K562 (cell line): ENCODE measurements around the gene FAM78A. TPM values are rescaled to one million over a fixed set of nuclear protein-coding genes. Genes with fewer than 3 reads are reported as not detected.

ENCODE experiments used
- ATAC-seq: fragments of 200-7000 bp; cut with Tn5 transposase; 3 replicates; pipeline ENCODE4 v1.9.1; 2020; ENCODE audit warnings: moderate library complexity
- BruUV-seq: library from RNA; stranded (reverse); fragments of 400-500 nt; replicated peaks from 2 replicates; lab custom pipeline; 2021; lab: Mats Ljungman, UMichigan
- CTCF ChIA-PET: fragments of 300-600 bp; formaldehyde crosslinking; extraction: SDS; loops from one replicate; lab custom pipeline; 2021; ENCODE audit warnings: low intra/inter-chr PET ratio; lab: Yijun Ruan, JAX
- POLR2A ChIA-PET: fragments of 300-600, 350-650 bp; sonication (Branson Sonifier 250); formaldehyde crosslinking; extraction: SDS; loops from one replicate; lab custom pipeline; 2021; ENCODE audit warnings: antibody characterized with exemption, inconsistent platforms; lab: Yijun Ruan, JAX
- DNase-seq, 4 experiments: peaks; one replicate each; pipeline versions ENCODE4 v3.0.0 to v3.0.0-alpha.2; 2011 to 2018; ENCODE audit warnings: low spot score in 3 of 4, mixed read lengths in 3 of 4; ENCODE audit errors: extremely low read depth in 1 of 4
- FAIRE-seq: peaks from 2 replicates; lab custom pipeline; 2011; peaks lifted over from hg19 to GRCh38; lab: Jason Lieb, UNC
- H2AFZ ChIP-seq: 2 replicates; pipeline ENCODE4 v1.6.0; 2011; ENCODE audit warnings: low read depth, low read length, control low read depth, inconsistent platforms
- H3K27ac ChIP-seq: fragments of 200-600 bp; 3 replicates; pipeline ENCODE4 v1.8.0; 2011; ENCODE audit warnings: low read depth, mild to moderate bottlenecking, control low read depth, inconsistent platforms, low read length, moderate library complexity, mixed read lengths; ENCODE audit errors: extremely low read depth
- H3K27me3 ChIP-seq, 2 experiments: fragments of 300-600 bp in 1 of 2; 2 replicates in 1 of 2; 3 replicates in 1 of 2; pipeline versions ENCODE4 v1.6.0 to v1.8.0; 2011; ENCODE audit warnings: inconsistent platforms in 2 of 2, low read length in 2 of 2, mild to moderate bottlenecking in 1 of 2, mixed read lengths in 1 of 2, moderate library complexity in 1 of 2; ENCODE audit not compliant: control insufficient read depth in 2 of 2, insufficient read depth in 2 of 2
- H3K36me3 ChIP-seq: fragments of 300-600 bp; 3 replicates; pipeline ENCODE4 v1.8.0; 2011; ENCODE audit warnings: mild to moderate bottlenecking, low read length, inconsistent platforms; ENCODE audit not compliant: control insufficient read depth, insufficient read depth
- H3K4me1 ChIP-seq, 2 experiments: fragments of 200-600 bp in 1 of 2; replicated peaks in 1 of 2; 2 replicates in 1 of 2; 3 replicates in 1 of 2; pipeline versions ENCODE4 v1.5.1 to v1.8.0; 2011; ENCODE audit warnings: inconsistent platforms in 2 of 2, low read length in 2 of 2, mild to moderate bottlenecking in 1 of 2, mixed read lengths in 1 of 2, moderate library complexity in 1 of 2; ENCODE audit not compliant: control insufficient read depth in 2 of 2, insufficient read depth in 2 of 2
- H3K4me2 ChIP-seq: 2 replicates; pipeline ENCODE4 v1.6.1; 2011; ENCODE audit warnings: low read length, control low read depth, inconsistent platforms, mixed read lengths; ENCODE audit not compliant: insufficient read depth
- H3K4me3 ChIP-seq: fragments of 200-600 bp; sonication (generic), shearing (Covaris generic); 2 replicates; pipeline ENCODE4 v1.5.1; 2016; ENCODE audit warnings: control low read depth, inconsistent platforms
- H3K79me2 ChIP-seq: fragments of 200-600 bp; 3 replicates; pipeline ENCODE4 v1.8.0; 2011; ENCODE audit warnings: low read length, inconsistent platforms; ENCODE audit not compliant: control insufficient read depth, insufficient read depth
- H3K9ac ChIP-seq, 2 experiments: 2 replicates each; pipeline versions ENCODE4 v1.6.0 to v1.6.1; 2011; ENCODE audit warnings: low read depth in 2 of 2, low read length in 2 of 2, control low read depth in 1 of 2, inconsistent platforms in 1 of 2, mild to moderate bottlenecking in 1 of 2, mixed read lengths in 1 of 2; ENCODE audit not compliant: insufficient read depth in 1 of 2
- H3K9me1 ChIP-seq: one replicate; pipeline ENCODE4 v1.6.0; 2011; ENCODE audit warnings: inconsistent platforms, mild to moderate bottlenecking, low read length, moderate library complexity; ENCODE audit not compliant: control insufficient read depth, insufficient read depth
- H3K9me3 ChIP-seq: replicated peaks from 2 replicates; pipeline ENCODE4 v1.5.1; 2011; ENCODE audit warnings: low read depth, low read length, inconsistent platforms; ENCODE audit not compliant: control insufficient read depth, insufficient read depth
- H4K20me1 ChIP-seq: replicated peaks from 2 replicates; pipeline ENCODE4 v1.6.1; 2011; ENCODE audit warnings: low read length, inconsistent platforms, mixed read lengths; ENCODE audit not compliant: control insufficient read depth, insufficient read depth
- RBM34 ChIP-seq: fragments of 200-400 bp; formaldehyde crosslinking; IDR thresholded peaks from 2 replicates; pipeline ENCODE4 v1.6.1; 2018; ENCODE audit warnings: low read length, borderline replicate concordance; ENCODE audit not compliant: insufficient read depth
- SMC3 ChIP-seq: conservative IDR thresholded peaks from 2 replicates; pipeline ENCODE4 v1.6.1; 2011; ENCODE audit warnings: low read depth, low read length, improper control_type of control experiment; ENCODE audit not compliant: insufficient read depth
- ZNF23 ChIP-seq: fragments of 250-450 bp; sonication (Bioruptor Pico); IDR thresholded peaks from 2 replicates; pipeline ENCODE4 v1.4.0; 2020; ENCODE audit warnings: mild to moderate bottlenecking
- WGBS: fragments of 100-300 bp; shearing (Covaris generic); methylation state at CpG from one replicate; pipeline ENCODE4 v1.1.6; 2016; ENCODE audit warnings: low coverage, mixed read lengths; ENCODE audit not compliant: insufficient coverage; ENCODE audit errors: missing lambda C conversion rate; 5-methylcytosine and 5-hydroxymethylcytosine counted together
- in situ Hi-C: fragments of 300-500 bp; cut with MboI; formaldehyde crosslinking; loops from 4 replicates; pipeline ENCODE4 v1.15.0; 2018; ENCODE audit warnings: inconsistent platforms, mixed read lengths
- intact Hi-C: fragments of 100-400 bp; cut with micrococcal nuclease; formaldehyde crosslinking; loops from 2 replicates; pipeline ENCODE4 v1.14.2; 2022
- polyA plus RNA-seq, 8 experiments: library from polyadenylated mRNA; depleted of rRNA in 4 of 8; stranded (reverse) in 5 of 8; unstranded in 3 of 8; fragments of >200 nt; fragmentation: Nextera tagmentation in 2 of 8; fragmentation: Illumina TruSeq in 1 of 8; extraction: Ambion mirVana in 2 of 8; extraction: Trizol in 1 of 8; gene quantifications; 2 replicates each; pipeline versions ENCODE4 v1.2.1 to v1.2.3, GENCODE V29; 2011 to 2014; ENCODE audit warnings: inconsistent platforms in 1 of 8, missing spikeins in 1 of 8
- total RNA-seq, 7 experiments: library from RNA; depleted of rRNA in 6 of 7; stranded (reverse); fragments of >200 nt in 6 of 7; fragmentation: Illumina TruSeq in 2 of 7; extraction: Trizol in 2 of 7; gene quantifications; 2 replicates each; pipeline versions ENCODE4 v1.2.1 to v1.2.3, GENCODE V29; 2011 to 2021; ENCODE audit warnings: low replicate concordance in 1 of 7
- TF ChIP-seq, protein P1 (sequence below), 2 experiments: fragments of 450-650 bp in 1 of 2; sonication (generic) in 1 of 2; formaldehyde crosslinking; conservative IDR thresholded peaks; 2 replicates each; pipeline versions ENCODE4 v1.4.0 to v1.8.1; 2020 to 2022; ENCODE audit warnings: mild to moderate bottlenecking in 1 of 2, missing genetic modification reagents in 1 of 2

The FAM78A gene
- total and polyA plus RNA-seq, 9 of the 15 experiments (the other 6 are each of a cell fraction or from before 2014, with no cell fraction given), result 0.56 to 103 (median 55.2) TPM

GRCh38 chr9:131253891-131254491, 22.3 kb downstream of the FAM78A start:
- H3K36me3 ChIP-seq, result peaks cover 13% of the 10 kb centered on the region; the same call in 1 of the 3 replicates
- no peaks in the 10 kb centered on the region for H3K79me2 ChIP-seq
- peak; percentile 1; the same call in 1 of the 3 replicates for ATAC-seq
- no peak overlapping the region for H3K27ac ChIP-seq
- peak overlapping the region; percentile 23; the same call in 1 of the 2 replicates for H2AFZ ChIP-seq
- intact Hi-C loops (no loop called here), in situ Hi-C loops (no loop called here)
- BruUV-seq, result no TSS peak
- peaks cover 8% of the 10 kb centered on the region for H3K9me1 ChIP-seq
- CTCF ChIA-PET, result no interaction called here
- H3K9me3 ChIP-seq, result no peaks in the 10 kb centered on the region
- 0 out of 2 replicates have a peak, but pooled peaks cover 4% of the 10 kb centered on the region for H4K20me1 ChIP-seq
- H3K4me2 ChIP-seq, result no peak overlapping the region
- H3K4me1 ChIP-seq, result peaks cover 12 to 29% of the 10 kb centered on the region in 2 experiments
- POLR2A ChIA-PET, result interaction anchor here (6.0 to 17.3 kb wide), 2 partner anchors 16 to 17 kb away, joined by 50 to 338 read pairs; partner anchors contain the start of gene FAM78A
- 62% methylated on average over 14 of the region's 14 CpGs for WGBS
- TF ChIP-seq RBM34 (no peak), SMC3 (0 out of 2 replicates have a peak, but pooled peaks have one; percentile 14)
- TF ChIP-seq, all 486 proteins: peak for 1
- peak overlapping the region in 1 of 2 experiments; percentile 62; a peak in 2 of 4 replicates for H3K9ac ChIP-seq
- DNase-seq (no peak), FAIRE-seq (no peak)
- H3K4me3 ChIP-seq, result no peak overlapping the region
- peaks cover 0 to 7% of the 10 kb centered on the region in 2 experiments; a peak in 1 of 5 replicates for H3K27me3 ChIP-seq

DNA sequence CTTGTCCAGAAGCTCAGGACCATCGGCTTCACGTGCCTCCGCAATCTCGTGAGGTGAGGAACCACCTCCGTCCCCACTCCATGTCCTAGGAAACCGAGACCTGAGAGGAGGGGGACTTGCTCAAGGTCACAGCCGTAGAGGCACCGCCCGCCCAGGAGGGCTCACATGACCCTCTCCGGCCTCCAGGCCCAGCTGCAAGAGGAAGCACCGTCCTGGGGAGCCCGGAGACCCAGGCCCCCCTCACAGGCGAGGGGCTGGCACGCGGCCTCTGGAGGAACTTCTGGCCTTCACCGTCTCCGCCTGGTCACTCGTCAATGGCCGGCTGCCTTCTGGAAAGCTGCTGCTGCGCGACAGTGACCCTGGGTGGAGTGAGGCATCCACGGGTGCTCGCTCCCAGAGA, 24.2 kb downstream of the FAM78A start:
- no peak overlapping the region for H3K27ac ChIP-seq
- ChIA-PET CTCF (no interaction called here), POLR2A (interaction anchor here (0.6 to 17.3 kb wide), 9 partner anchors 7 to 347 kb away, joined by 3 to 338 read pairs (median 4); partner anchors contain the start of gene FAM78A)
- FAIRE-seq (no peak), ATAC-seq (peak; percentile 0; the same call in 1 of the 3 replicates), DNase-seq (no peak)
- intact Hi-C loops, result no loop called here
- in situ Hi-C loops, result no loop called here
- peak overlapping the region; percentile 43; the same call in 1 of the 2 replicates for H2AFZ ChIP-seq
- H3K9me1 ChIP-seq, result peaks cover 5% of the 10 kb centered on the region
- peaks cover 3 to 13% of the 10 kb centered on the region in 2 experiments; a peak in 4 of 5 replicates for H3K27me3 ChIP-seq
- H3K4me2 ChIP-seq, result no peak overlapping the region
- no peaks in the 10 kb centered on the region for H3K79me2 ChIP-seq
- H3K4me3 ChIP-seq, result no peak overlapping the region
- no peak for TF ChIP-seq ZNF23
- TF ChIP-seq SMC3, result 0 out of 2 replicates have a peak, but pooled peaks have one; percentile 5
- TF ChIP-seq, protein P1, sequence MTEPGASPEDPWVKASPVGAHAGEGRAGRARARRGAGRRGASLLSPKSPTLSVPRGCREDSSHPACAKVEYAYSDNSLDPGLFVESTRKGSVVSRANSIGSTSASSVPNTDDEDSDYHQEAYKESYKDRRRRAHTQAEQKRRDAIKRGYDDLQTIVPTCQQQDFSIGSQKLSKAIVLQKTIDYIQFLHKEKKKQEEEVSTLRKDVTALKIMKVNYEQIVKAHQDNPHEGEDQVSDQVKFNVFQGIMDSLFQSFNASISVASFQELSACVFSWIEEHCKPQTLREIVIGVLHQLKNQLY (CRISPR knock-in tag; conservative IDR thresholded peaks at IDR 0.05), result 0 out of 4 replicates have a peak, but pooled peaks of 1 of the 2 experiments have one; percentile 53
- H3K9me3 ChIP-seq, result no peaks in the 10 kb centered on the region
- peaks cover 12 to 16% of the 10 kb centered on the region in 2 experiments for H3K4me1 ChIP-seq
- WGBS, result 71% methylated on average over 23 of the region's 23 CpGs
- BruUV-seq, result no TSS peak
- H4K20me1 ChIP-seq, result no peaks in the 10 kb centered on the region
- H3K36me3 ChIP-seq, result no peaks in the 10 kb centered on the region
- H3K9ac ChIP-seq, result peak overlapping the region in 1 of 2 experiments; percentile 8; a peak in 1 of 4 replicates
